PC-3 (cell line): ENCODE data around the gene AFF3. TPM values are rescaled to one million over a fixed set of nuclear protein-coding genes. Genes with fewer than 3 reads are reported as not detected.

Source experiments
- ATAC-seq: fragments of 200-7000 bp; cut with Tn5 transposase; 2 replicates; pipeline ENCODE4 v1.9.1; 2020; ENCODE audit warnings: mild to moderate bottlenecking, moderate library complexity
- BruUV-seq: library from RNA; stranded (reverse); fragments of 400-500 nt; replicated peaks from 2 replicates; lab custom pipeline; 2021; lab: Mats Ljungman, UMichigan
- CTCF ChIA-PET: fragments of 300-600 bp; sonication (Branson Sonifier 250); formaldehyde crosslinking; loops from one replicate; lab custom pipeline; 2022; ENCODE audit warnings: antibody characterized with exemption; lab: Charles Lee
- POLR2A ChIA-PET: fragments of 300-600 bp; sonication (Branson Sonifier 250); formaldehyde crosslinking; loops from one replicate; lab custom pipeline; 2022; ENCODE audit warnings: antibody characterized with exemption; ENCODE audit not compliant: unreplicated experiment; lab: Charles Lee
- DNase-seq: peaks from one replicate; pipeline ENCODE4 v3.0.0-alpha.2; 2015
- H2AFZ ChIP-seq: fragments of 300-600 bp; sonication (generic); 2 replicates; pipeline ENCODE4 v1.6.0; 2016; ENCODE audit warnings: antibody characterized with exemption, low read length
- H3F3A ChIP-seq: fragments of 300-600 bp; sonication (generic); one replicate; pipeline ENCODE4 v1.6.0; 2017; ENCODE audit warnings: antibody characterized with exemption, low read length, control low read depth, mild to moderate bottlenecking; ENCODE audit not compliant: unreplicated experiment
- H3K27ac ChIP-seq: fragments of 300-600 bp; sonication (generic); 2 replicates; pipeline ENCODE4 v1.5.1; 2016; ENCODE audit warnings: mild to moderate bottlenecking, low read length
- H3K27me3 ChIP-seq: fragments of 300-600 bp; sonication (generic); 2 replicates; pipeline ENCODE4 v1.6.1; 2016; ENCODE audit warnings: low read length, mixed read lengths
- H3K36me3 ChIP-seq: fragments of 300-600 bp; sonication (generic); 2 replicates; pipeline ENCODE4 v1.6.1; 2016; ENCODE audit warnings: low read depth, mixed run types, low read length, mixed read lengths
- H3K4me1 ChIP-seq: fragments of 300-600 bp; sonication (generic); 2 replicates; pipeline ENCODE4 v1.5.1; 2016; ENCODE audit warnings: low read length; ENCODE audit not compliant: insufficient read depth
- H3K4me2 ChIP-seq: fragments of 300-600 bp; sonication (generic); 2 replicates; pipeline ENCODE4 v1.6.0; 2016; ENCODE audit warnings: low read length
- H3K4me3 ChIP-seq: fragments of 300-600 bp; sonication (generic); 2 replicates; pipeline ENCODE4 v1.5.1; 2016; ENCODE audit warnings: mild to moderate bottlenecking, low read length, mixed read lengths
- H3K79me2 ChIP-seq: fragments of 300-600 bp; sonication (generic); 2 replicates; pipeline ENCODE4 v1.6.1; 2017; ENCODE audit warnings: low read length, mixed read lengths
- H3K9ac ChIP-seq: fragments of 300-600 bp; sonication (generic); 2 replicates; pipeline ENCODE4 v1.6.0; 2016; ENCODE audit warnings: mild to moderate bottlenecking, low read length
- H3K9me2 ChIP-seq: fragments of 300-600 bp; sonication (generic); replicated peaks from 2 replicates; pipeline ENCODE4 v1.6.1; 2016; ENCODE audit warnings: mixed run types, low read length, mixed read lengths
- H3K9me3 ChIP-seq: fragments of 300-600 bp; sonication (generic); 2 replicates; pipeline ENCODE4 v1.6.1; 2016; ENCODE audit warnings: low read length, mixed read lengths
- H4K20me1 ChIP-seq: fragments of 300-600 bp; sonication (generic); 2 replicates; pipeline ENCODE4 v1.6.1; 2016; ENCODE audit warnings: low read length, mixed read lengths
- EZH2 ChIP-seq: fragments of 300-600 bp; sonication (generic); IDR thresholded peaks from one replicate; pipeline ENCODE4 v1.6.1; 2017; ENCODE audit warnings: antibody characterized with exemption, mild to moderate bottlenecking, low read length; ENCODE audit not compliant: unreplicated experiment
- EZH2phosphoT487 ChIP-seq: fragments of 300-600 bp; sonication (generic); IDR thresholded peaks from 2 replicates; pipeline ENCODE4 v1.6.1; 2018; ENCODE audit warnings: mild to moderate bottlenecking, antibody characterized with exemption, low read length, borderline replicate concordance
- intact Hi-C: fragments of 100-400 bp; cut with micrococcal nuclease; formaldehyde crosslinking; loops from 2 replicates; pipeline ENCODE4 v1.9.0; 2023
- total RNA-seq: library from RNA; depleted of rRNA; stranded (reverse); fragments of >200 nt; gene quantifications from 2 replicates; pipeline ENCODE4 v1.2.3, GENCODE V29; 2014
- TF ChIP-seq, protein P1 (sequence below): fragments of 300-600 bp; sonication (generic); conservative IDR thresholded peaks from 2 replicates; pipeline ENCODE4 v1.5.1; 2017; ENCODE audit warnings: antibody characterized with exemption, low read depth, mild to moderate bottlenecking, low read length

The AFF3 gene
- total RNA-seq, 1 experiment from 2014 or later: 0.04 TPM

DNA sequence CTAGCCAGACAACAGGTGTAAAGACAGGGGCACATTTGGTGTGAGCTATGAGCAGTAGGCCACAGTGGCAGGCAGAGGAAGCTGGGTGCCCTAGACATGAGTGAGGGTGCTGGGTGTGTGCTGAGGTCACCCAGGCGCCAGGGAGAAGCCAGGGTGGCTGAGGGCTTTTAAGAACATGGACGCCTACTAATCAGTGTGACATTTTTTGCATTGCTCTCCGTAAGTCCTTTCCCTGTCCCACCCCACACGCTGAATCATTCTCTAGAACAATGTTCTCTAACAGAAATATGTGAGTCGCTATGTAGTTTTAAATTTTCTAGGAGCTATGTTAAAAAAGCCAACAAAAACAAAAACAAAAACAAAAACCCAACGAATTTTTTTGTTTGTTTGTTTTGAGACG lies 448.1 kb downstream of the AFF3 start:
- CTCF ChIA-PET: no interaction called here
- Histone ChIP-seq H3K79me2 (no peaks in the 10 kb centered on the region), H3K4me2 (no peak overlapping the region), H3K4me3 (no peak overlapping the region), H3K9ac (no peak overlapping the region), H3K4me1 (peaks cover 16% of the 10 kb centered on the region), H4K20me1 (no peaks in the 10 kb centered on the region), H2AFZ (no peak overlapping the region), H3K9me2 (no peaks in the 10 kb centered on the region), H3K27me3 (no peaks in the 10 kb centered on the region), H3F3A (no peaks in the 10 kb centered on the region), H3K36me3 (no peaks in the 10 kb centered on the region), H3K9me3 (no peaks in the 10 kb centered on the region), H3K27ac (no peak overlapping the region)
- no TSS peak for BruUV-seq
- TF ChIP-seq EZH2phosphoT487 (no peak), EZH2 (no peak)
- TF ChIP-seq, protein P1, sequence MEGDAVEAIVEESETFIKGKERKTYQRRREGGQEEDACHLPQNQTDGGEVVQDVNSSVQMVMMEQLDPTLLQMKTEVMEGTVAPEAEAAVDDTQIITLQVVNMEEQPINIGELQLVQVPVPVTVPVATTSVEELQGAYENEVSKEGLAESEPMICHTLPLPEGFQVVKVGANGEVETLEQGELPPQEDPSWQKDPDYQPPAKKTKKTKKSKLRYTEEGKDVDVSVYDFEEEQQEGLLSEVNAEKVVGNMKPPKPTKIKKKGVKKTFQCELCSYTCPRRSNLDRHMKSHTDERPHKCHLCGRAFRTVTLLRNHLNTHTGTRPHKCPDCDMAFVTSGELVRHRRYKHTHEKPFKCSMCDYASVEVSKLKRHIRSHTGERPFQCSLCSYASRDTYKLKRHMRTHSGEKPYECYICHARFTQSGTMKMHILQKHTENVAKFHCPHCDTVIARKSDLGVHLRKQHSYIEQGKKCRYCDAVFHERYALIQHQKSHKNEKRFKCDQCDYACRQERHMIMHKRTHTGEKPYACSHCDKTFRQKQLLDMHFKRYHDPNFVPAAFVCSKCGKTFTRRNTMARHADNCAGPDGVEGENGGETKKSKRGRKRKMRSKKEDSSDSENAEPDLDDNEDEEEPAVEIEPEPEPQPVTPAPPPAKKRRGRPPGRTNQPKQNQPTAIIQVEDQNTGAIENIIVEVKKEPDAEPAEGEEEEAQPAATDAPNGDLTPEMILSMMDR: no peak
- POLR2A ChIA-PET: no interaction called here
- intact Hi-C loops: no loop called here
- DNase-seq: no peak
- no peak for ATAC-seq

DNA sequence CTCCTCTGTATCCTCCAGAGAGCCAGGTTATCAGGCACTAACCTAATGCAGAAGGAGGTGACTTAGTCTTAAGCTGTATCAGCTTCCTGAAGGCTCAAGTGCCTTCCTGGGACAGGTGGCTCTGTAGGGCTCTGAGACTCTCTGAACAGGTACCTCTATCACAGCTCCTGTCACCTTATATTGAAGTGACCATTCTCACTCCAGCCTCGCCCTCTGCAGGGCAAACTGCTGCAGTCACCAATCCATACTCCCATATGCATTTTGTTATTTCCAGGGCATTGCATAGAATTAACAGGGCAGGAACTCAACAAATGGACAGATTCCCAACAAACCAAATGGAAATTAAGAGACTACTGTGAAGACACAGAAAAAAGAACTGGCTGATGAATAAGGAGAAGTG lies 449.6 kb downstream of the AFF3 start:
- Histone ChIP-seq H3K79me2 (no peaks in the 10 kb centered on the region), H3F3A (no peaks in the 10 kb centered on the region), H3K4me3 (no peak overlapping the region), H3K27ac (no peak overlapping the region), H2AFZ (no peak overlapping the region), H3K9me3 (no peaks in the 10 kb centered on the region), H3K9me2 (no peaks in the 10 kb centered on the region), H3K9ac (no peak overlapping the region), H3K27me3 (no peaks in the 10 kb centered on the region), H3K4me2 (no peak overlapping the region), H3K36me3 (no peaks in the 10 kb centered on the region), H4K20me1 (no peaks in the 10 kb centered on the region), H3K4me1 (peaks cover under 1% of the 10 kb centered on the region; the same call in 1 of the 2 replicates)
- TF ChIP-seq EZH2: no peak
- no peak for TF ChIP-seq EZH2phosphoT487
- TF ChIP-seq, protein P1: peak; percentile 59
- ChIA-PET CTCF (interaction anchor here (0.5 to 0.9 kb wide), 2 partner anchors 85 to 134 kb away, joined by 3 to 11 read pairs; no protein-coding TSS in a partner anchor), POLR2A (no interaction called here)
- ATAC-seq (peak; percentile 62), DNase-seq (peak; percentile 44)
- intact Hi-C loops: loop anchor here (1.0 kb wide), 1 partner anchor 133 kb away; no protein-coding TSS in a partner anchor
- no TSS peak for BruUV-seq

DNA sequence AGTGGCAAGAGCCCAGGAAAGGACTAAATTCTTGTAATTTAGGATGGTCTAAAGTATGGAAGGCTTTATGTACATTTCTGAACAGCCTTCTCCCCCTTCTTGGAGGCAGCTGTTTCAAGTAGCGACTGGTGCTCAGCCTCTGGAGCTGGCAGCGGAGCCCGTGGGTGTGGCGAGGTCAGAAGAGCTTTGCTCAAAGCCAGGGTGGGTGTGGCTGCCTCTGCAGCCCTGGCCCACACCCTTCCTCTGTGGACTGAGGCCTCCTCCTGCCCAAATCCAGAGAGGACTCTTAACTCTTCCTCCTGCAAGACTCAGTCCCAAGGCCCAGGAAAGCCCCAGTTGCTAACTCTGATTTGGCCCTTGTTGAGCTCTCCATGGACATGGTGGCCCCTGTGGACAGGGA lies 450.5 kb downstream of the AFF3 start:
- Histone ChIP-seq H3K4me1 (no peaks in the 10 kb centered on the region), H3K9me3 (no peaks in the 10 kb centered on the region), H3K9ac (no peak overlapping the region), H2AFZ (no peak overlapping the region), H3K36me3 (no peaks in the 10 kb centered on the region), H3K4me2 (no peak overlapping the region), H3F3A (no peaks in the 10 kb centered on the region), H3K27ac (no peak overlapping the region), H3K79me2 (no peaks in the 10 kb centered on the region), H3K9me2 (no peaks in the 10 kb centered on the region), H3K4me3 (no peak overlapping the region), H3K27me3 (no peaks in the 10 kb centered on the region), H4K20me1 (no peaks in the 10 kb centered on the region)
- intact Hi-C loops: no loop called here
- CTCF ChIA-PET: no interaction called here
- DNase-seq: no peak
- no TSS peak for BruUV-seq
- POLR2A ChIA-PET: no interaction called here
- no peak for ATAC-seq
- TF ChIP-seq EZH2phosphoT487 (no peak), EZH2 (no peak)
- TF ChIP-seq, protein P1: no peak
